ENCODE measurements around the gene NR6A1.

Gene NR6A1

GRCh38 chr9:124474151-124474550 is 297.0 kb downstream of the NR6A1 start:
- Mint-ChIP-seq H3K9me3 (no peaks in the 10 kb centered on the region), H3K4me3 (no peak overlapping the region), H3K36me3 (ENCODE audit: low read depth) (no peaks in the 10 kb centered on the region), H3K4me1 (ENCODE audit: low read depth) (no peaks in the 10 kb centered on the region), H3K27me3 (ENCODE audit: low read depth) (peaks cover 8% of the 10 kb centered on the region), H3K27ac (no peak overlapping the region)
- DNase-seq (ENCODE audit: low spot score): no peak

GRCh38 chr9:124473310-124473709 is 297.8 kb downstream of the NR6A1 start:
- no peak for DNase-seq (ENCODE audit: low spot score)
- H3K27ac Mint-ChIP-seq: no peak overlapping the region
- H3K27me3 Mint-ChIP-seq (ENCODE audit: low read depth): peaks cover 4% of the 10 kb centered on the region
- H3K36me3 Mint-ChIP-seq (ENCODE audit: low read depth): no peaks in the 10 kb centered on the region
- no peaks in the 10 kb centered on the region for H3K4me1 Mint-ChIP-seq (ENCODE audit: low read depth)
- H3K4me3 Mint-ChIP-seq: no peak overlapping the region
- no peaks in the 10 kb centered on the region for H3K9me3 Mint-ChIP-seq

GRCh38 chr9:124472770-124473169 is 298.3 kb downstream of the NR6A1 start:
- H3K36me3 Mint-ChIP-seq (ENCODE audit: low read depth): no peaks in the 10 kb centered on the region
- no peaks in the 10 kb centered on the region for H3K4me1 Mint-ChIP-seq (ENCODE audit: low read depth)
- H3K9me3 Mint-ChIP-seq: no peaks in the 10 kb centered on the region
- H3K27me3 Mint-ChIP-seq (ENCODE audit: low read depth): no peaks in the 10 kb centered on the region
- no peak overlapping the region for H3K4me3 Mint-ChIP-seq
- H3K27ac Mint-ChIP-seq: no peak overlapping the region
- no peak for DNase-seq (ENCODE audit: low spot score)

- Mint-ChIP-seq H3K27me3 (ENCODE audit: low read depth) (no peaks in the 10 kb centered on the region), H3K27ac (no peak overlapping the region), H3K4me1 (ENCODE audit: low read depth) (no peaks in the 10 kb centered on the region), H3K9me3 (no peaks in the 10 kb centered on the region), H3K4me3 (no peak overlapping the region), H3K36me3 (ENCODE audit: low read depth) (no peaks in the 10 kb centered on the region)
- no peak for DNase-seq (ENCODE audit: low spot score)
Observed at GRCh38 chr9:124471761-124472160, 299.4 kb downstream of the NR6A1 start.

GRCh38 chr9:124470726-124471125 is 300.4 kb downstream of the NR6A1 start:
- H3K4me3 Mint-ChIP-seq: no peak overlapping the region

GRCh38 chr9:124470306-124470705 is 300.8 kb downstream of the NR6A1 start:
- no peak overlapping the region for H3K4me3 Mint-ChIP-seq
- no peaks in the 10 kb centered on the region for H3K9me3 Mint-ChIP-seq
- no peaks in the 10 kb centered on the region for H3K27me3 Mint-ChIP-seq (ENCODE audit: low read depth)
- no peak for DNase-seq (ENCODE audit: low spot score)
- H3K4me1 Mint-ChIP-seq (ENCODE audit: low read depth): no peaks in the 10 kb centered on the region
- no peak overlapping the region for H3K27ac Mint-ChIP-seq
- H3K36me3 Mint-ChIP-seq (ENCODE audit: low read depth): no peaks in the 10 kb centered on the region

More at GRCh38 chr9:124470726-124471125, 300.4 kb downstream of the NR6A1 start:
- Mint-ChIP-seq H3K27ac (no peak overlapping the region), H3K9me3 (no peaks in the 10 kb centered on the region), H3K4me1 (ENCODE audit: low read depth) (no peaks in the 10 kb centered on the region), H3K36me3 (ENCODE audit: low read depth) (no peaks in the 10 kb centered on the region), H3K27me3 (ENCODE audit: low read depth) (no peaks in the 10 kb centered on the region)
- DNase-seq (ENCODE audit: low spot score): no peak

- Mint-ChIP-seq H3K9me3 (no peaks in the 10 kb centered on the region), H3K27ac (no peak overlapping the region), H3K27me3 (ENCODE audit: low read depth) (peaks cover 6% of the 10 kb centered on the region), H3K4me3 (no peak overlapping the region), H3K36me3 (ENCODE audit: low read depth) (no peaks in the 10 kb centered on the region), H3K4me1 (ENCODE audit: low read depth) (no peaks in the 10 kb centered on the region)
- no peak for DNase-seq (ENCODE audit: low spot score)
Observed at GRCh38 chr9:124469011-124469832, 301.9 kb downstream of the NR6A1 start.

- Mint-ChIP-seq H3K36me3 (ENCODE audit: low read depth) (no peaks in the 10 kb centered on the region), H3K4me3 (no peak overlapping the region), H3K4me1 (ENCODE audit: low read depth) (no peaks in the 10 kb centered on the region), H3K9me3 (no peaks in the 10 kb centered on the region), H3K27me3 (ENCODE audit: low read depth) (peaks cover 9% of the 10 kb centered on the region), H3K27ac (no peak overlapping the region)
- DNase-seq (ENCODE audit: low spot score): no peak
Observed at GRCh38 chr9:124468061-124468740, 302.9 kb downstream of the NR6A1 start.

- Mint-ChIP-seq H3K27ac (no peak overlapping the region), H3K27me3 (ENCODE audit: low read depth) (peaks cover 12% of the 10 kb centered on the region), H3K4me3 (no peak overlapping the region), H3K4me1 (ENCODE audit: low read depth) (no peaks in the 10 kb centered on the region), H3K36me3 (ENCODE audit: low read depth) (no peaks in the 10 kb centered on the region), H3K9me3 (no peaks in the 10 kb centered on the region)
- no peak for DNase-seq (ENCODE audit: low spot score)
Observed at GRCh38 chr9:124467410-124468060, 303.6 kb downstream of the NR6A1 start.

Measured in T-helper 2 cell treated with Interferon-gamma antibody and Interleukin-4, amounts not matched to agents 5 μg/mL and 100 μg/mL, for 36 hours (primary cell).